ENCODE measurements around the gene SPRR1A.
"Not testable (repeated sequence)": the region's sequence is repeated elsewhere in the genome, so short reads cannot be mapped to it uniquely, and the experiment has no call there.

The SPRR1A gene

GRCh38 chr1:152976688-152977087, 7.2 kb upstream of the SPRR1A start:
- no peak for DNase-seq

- DNase-seq: no peak
Observed at GRCh38 chr1:152977614-152978013, 6.3 kb upstream of the SPRR1A start.

DNA sequence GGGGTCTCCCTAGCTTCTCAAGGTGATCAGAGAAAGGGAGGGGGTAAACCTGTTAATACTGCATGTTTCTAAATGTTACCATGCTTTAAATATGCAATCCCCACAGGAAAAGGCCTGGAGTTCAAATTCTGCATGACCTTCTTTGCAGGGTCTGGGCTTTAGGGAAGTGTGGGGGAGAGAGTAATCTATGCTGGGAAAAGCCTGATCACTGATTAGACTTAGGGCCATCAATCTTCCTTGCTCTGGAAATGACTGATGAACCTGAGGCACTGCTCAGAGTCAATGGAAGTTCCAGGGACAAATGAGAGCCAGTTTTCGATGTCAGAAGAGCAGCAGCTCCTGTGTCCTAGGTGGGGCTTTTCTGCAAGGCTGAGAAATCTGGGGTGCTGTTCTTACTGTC, 3.2 kb upstream of the SPRR1A start:
- DNase-seq: no peak

DNA sequence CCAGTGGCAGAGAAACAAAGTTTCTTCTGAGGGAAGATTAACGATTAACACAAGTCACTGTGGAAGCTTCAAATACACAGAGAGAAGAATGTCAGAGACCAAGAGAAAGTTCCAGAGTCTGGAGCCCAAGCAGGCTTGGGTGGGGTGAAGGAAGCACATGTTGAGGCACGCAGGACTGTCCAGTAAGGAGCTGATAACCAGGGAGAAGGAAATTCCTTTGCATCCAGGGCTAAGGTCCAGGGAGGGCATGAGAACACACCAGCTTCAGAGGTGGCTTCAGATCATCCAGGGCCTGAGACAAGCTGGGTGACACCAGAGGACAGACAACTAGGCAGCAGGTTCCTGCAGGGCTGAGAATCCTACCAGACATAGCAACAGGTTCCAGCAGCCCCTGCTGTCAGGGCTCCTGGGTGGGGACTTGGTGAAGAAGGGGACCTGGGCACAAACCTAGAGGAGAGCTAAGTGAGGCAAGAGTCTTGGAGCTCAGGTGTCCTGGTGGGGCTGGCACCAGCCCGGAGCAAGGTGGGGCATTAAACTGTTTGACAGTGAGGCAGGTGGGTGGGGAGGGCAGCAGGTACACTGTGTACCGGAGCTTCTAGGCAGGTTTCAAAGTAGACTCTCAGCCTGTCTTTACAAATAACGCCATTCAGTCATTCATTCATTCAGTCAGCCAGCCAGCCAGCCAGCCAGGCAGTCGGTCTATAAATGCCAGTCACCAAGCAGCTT, 2.6 kb upstream of the SPRR1A start:
- no peak for DNase-seq

DNA sequence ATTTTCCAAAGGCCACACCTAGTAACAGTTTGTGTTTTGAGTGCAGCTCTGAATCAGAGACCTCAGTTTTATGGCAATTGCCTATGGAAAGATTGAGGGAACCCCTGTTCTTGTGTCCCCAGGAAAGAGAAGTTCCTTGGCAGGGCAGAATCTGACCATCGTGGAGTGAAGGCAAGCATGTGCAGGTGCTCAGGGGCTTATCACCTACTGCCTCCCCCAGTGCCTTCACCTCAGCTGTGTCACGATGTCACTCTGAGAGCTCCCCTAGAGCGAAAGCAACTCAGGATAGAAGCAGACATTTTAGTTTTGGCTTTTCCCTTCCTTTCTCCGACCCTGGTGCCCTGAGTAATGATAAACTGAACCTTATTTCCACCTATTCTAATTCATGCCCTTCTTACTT, 1.8 kb upstream of the SPRR1A start:
- no peak for DNase-seq

DNA sequence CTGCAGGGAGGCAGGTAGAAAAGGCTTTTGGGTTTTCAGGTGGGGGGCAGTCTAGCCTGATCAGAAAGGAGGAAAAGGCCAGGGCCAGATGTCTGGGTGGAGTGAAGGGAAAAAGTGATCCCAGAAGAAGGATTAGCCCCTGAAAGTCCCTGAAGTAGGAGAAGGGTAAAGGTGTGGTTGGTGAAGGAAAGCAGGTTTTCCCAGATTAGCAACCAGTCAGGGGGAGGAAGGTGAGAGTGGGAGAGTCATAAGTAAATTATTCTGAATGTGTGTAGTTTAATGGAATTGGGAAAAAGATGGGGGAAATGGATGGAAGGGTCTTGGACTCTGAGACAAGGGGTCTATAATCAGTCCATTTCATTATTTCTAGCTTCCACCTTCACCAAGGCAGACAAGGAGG, 647 bp upstream of the SPRR1A start:
- DNase-seq: no peak

- DNase-seq: no peak
Observed at GRCh38 chr1:152986578-152986977, 2.7 kb downstream of the SPRR1A start.

- DNase-seq: no peak
Observed at GRCh38 chr1:152993186-152993585, 9.3 kb downstream of the SPRR1A start.

DNA sequence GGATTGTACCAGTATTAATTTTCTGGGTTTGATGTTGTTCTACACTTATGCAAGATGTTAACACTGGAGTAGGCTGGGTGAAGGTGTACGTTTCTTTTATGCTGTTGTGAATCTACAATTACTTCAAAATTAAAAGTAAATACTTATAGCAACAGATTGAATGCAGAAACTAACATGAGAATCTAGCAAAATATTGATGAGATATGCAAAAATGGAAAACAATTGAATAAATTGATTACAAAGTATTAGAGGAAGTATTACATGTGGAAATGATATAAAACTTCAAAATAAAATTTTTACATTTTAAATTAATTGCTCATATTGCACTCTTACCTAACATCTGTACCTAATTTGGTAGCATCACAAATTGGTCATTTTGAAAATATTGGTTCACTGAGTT, 12.0 kb downstream of the SPRR1A start:
- no peak for DNase-seq

GRCh38 chr1:152996633-152997400, 12.9 kb downstream of the SPRR1A start:
- no peak for DNase-seq

DNA sequence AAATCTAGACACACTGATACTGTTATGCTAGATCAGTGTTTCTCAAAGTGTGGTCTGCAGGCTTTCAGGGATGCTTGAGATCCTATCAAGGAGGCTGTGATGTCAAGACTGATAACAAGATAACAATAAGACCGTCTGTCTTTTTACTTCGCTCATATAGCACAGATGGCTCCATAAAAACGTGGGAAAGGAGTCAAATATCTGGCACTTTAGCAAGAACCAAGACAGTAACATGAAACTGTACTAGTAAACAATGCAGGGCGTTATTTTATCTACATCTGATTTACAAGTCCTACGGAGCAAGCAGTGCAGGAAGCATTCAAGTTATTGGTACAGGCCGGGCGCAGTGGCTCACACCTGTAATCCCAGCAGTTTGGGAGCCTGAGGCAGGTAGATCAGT, 14.0 kb downstream of the SPRR1A start:
- DNase-seq: no peak

DNA sequence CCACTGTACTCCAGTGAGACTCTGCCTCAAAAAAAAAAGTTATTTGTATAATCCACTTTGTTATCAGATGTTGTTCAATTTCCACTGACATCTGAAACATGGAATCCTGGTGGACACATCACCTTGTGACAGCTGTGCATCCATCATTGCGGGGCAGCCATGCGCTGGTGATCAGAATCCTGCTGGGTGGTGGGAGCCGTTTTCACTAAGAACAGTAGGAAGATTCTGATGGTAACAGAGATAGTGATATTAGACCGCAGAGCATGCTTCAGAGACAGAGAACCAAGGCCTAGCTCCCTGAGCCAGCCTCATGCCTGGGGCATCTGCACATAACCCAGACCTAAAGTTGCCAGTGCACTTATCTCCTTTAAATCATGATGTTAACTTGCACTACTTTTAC, 14.6 kb downstream of the SPRR1A start:
- DNase-seq: no peak

GRCh38 chr1:152999818-153000217, 15.9 kb downstream of the SPRR1A start:
- no peak for DNase-seq

DNA sequence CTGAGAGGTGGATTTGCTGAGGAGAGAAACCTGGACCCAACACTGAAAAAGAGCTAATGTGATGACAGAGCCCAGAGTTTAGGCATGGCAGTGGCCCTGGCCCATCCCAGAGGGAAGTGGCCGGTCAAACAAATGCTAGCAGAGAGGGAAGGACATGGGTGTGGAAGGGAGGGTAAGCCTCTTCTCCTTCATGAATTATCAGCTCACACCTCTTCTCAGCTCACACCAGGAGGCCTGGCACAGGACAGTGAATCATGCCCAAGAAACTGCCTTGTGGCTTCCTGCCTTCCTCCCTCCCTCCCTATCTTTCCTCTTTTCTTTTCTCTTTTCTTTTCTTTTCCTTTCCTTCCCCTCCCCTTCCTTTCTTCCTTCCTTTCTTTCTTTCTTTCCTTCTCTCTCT, 16.4 kb downstream of the SPRR1A start:
- DNase-seq: no peak

DNA sequence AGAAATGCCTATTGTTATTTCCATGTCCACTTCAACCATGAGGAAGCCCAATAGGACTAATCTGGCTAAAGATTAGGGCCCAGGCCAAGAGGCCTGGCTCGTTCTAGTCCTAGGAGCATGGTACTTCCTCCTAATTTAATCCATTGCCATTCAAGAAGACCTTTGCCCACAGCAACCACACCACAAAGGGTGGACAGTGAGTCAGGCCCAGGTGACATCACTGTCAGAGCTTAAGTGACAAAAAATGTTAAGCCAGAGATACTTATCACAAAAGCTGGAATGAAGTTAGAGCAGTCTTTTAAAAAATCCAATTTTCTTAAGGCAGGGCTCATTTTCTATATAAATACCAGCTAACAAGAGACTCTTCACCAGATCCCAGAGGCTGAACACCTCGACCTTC, 17.5 kb downstream of the SPRR1A start, which contains the start of gene SPRR3:
Gene SPRR3 (plus strand): TSS at position 368 of the 400 bp plus-strand sequence. CDS start 1,272 bp downstream, outside the sequence.
- no peak for DNase-seq

DNA sequence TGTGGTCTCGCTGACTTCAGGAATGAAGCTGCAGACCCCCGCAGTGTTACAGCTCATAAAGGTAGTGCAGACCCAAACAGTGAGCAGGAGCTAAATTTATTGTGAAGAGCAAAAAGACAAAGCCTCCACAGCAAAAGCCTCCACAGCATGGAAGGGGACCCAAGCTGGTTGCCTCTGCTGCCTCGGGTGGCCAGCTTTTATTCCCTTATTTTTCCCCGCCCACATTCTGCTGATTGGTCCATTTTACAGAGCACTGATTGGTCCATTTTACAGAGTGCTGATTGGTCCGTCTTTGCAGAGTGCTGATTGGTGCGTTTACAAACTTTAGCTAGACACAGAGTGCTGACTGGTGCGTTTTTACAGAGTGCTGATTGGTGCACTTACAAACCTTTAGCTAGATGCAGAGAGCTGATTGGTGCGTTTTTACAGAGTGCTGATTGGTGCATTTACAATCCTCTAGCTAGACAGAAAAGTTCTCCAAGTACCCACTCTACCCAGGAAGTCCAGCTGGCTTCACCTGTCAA, 27.4 kb downstream of the SPRR1A start:
- DNase-seq: not testable (repeated sequence)

GRCh38 chr1:153021829-153022228, 37.9 kb downstream of the SPRR1A start:
- not testable (repeated sequence) for DNase-seq

GRCh38 chr1:153022340-153022739, 38.5 kb downstream of the SPRR1A start:
- not testable (repeated sequence) for DNase-seq

GRCh38 chr1:153023109-153023508, 39.2 kb downstream of the SPRR1A start:
- DNase-seq: no peak

DNA sequence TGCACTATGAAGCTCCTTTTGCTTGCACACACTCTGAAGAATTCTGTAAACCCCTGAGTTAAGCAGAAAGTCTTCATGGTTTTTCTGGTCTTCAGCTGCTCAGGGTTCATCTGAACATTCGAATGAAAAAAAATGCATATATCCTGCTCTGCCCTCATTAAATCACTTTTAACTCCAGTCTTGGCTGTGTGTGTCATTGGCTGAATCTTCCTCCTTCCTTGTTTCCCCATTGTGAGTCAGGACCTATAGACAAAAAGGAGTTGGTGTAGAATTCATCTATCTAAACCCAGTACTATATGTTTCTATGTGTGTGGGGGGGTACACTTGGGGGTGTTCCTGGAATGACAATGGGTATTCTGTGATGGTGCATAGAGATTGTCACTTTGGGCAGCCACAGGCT, 40.5 kb downstream of the SPRR1A start:
- DNase-seq: no peak

GRCh38 chr1:153025797-153026196, 41.9 kb downstream of the SPRR1A start:
- no peak for DNase-seq

DNA sequence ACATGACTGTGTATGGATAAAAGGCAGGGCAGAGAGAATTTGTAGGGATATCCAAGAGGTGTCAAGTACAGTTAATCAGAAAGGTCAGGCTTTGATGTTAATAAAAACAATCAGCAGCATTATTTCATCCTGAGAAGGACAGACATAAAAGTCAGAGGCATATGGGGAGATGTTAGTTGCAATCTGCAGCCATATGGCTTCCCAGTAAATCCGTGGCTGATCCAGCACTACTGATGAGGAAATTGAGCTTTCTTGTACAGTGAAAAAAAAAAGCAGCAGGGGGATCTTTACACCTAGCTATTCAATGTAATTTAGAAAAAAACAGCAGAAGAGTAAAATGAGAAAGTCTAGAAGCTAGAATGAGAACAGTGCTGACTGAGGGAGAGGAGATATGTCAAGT, 44.9 kb downstream of the SPRR1A start:
- DNase-seq: no peak

DNA sequence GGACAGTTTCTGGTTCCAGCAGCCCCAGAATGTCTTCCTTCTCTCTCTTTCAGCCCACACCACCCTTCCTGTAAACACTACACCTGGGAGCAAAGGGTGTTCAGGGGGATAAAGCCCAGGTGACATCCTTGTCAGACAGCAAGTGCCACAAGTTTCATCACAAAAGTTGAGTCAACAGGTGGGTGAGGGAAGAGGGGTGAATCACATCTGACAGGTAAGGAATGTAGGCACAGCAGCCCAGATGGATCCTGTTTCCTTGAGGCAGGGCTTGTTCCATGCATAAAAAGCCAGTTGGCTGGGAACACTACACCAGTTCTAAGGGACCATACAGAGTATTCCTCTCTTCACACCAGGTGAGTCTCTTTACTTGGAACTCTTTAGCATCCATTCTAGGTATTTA, 47.0 kb downstream of the SPRR1A start, which contains the start of gene SPRR1B:
Gene SPRR1B (plus strand): TSS at position 309 of the 400 bp plus-strand sequence. CDS start 1,143 bp downstream, outside the sequence.
- DNase-seq: no peak

DNA sequence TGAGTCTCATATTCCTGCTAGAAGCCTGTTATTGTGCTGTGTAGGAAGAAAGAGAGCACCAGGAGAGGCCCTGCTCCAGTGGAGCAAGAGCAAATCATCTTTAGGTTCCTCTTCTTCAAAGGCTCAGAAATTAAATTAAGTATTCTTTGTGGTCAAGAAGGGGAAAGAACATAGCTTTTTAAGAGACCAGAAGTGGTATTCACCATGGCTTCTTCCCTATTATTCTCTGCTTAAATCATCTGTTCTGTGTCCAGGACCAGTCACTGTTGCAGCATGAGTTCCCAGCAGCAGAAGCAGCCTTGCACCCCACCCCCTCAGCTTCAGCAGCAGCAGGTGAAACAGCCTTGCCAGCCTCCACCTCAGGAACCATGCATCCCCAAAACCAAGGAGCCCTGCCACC, 48.2 kb downstream of the SPRR1A start:
- DNase-seq: no peak

Measured in fibroblast of skin of abdomen (primary cell).